ENCODE results near the gene FOXD2.

Gene FOXD2

GRCh38 chr1:47418122-47418521 lies 19.7 kb upstream of the FOXD2 start:
- TF ChIP-seq, protein P1, sequence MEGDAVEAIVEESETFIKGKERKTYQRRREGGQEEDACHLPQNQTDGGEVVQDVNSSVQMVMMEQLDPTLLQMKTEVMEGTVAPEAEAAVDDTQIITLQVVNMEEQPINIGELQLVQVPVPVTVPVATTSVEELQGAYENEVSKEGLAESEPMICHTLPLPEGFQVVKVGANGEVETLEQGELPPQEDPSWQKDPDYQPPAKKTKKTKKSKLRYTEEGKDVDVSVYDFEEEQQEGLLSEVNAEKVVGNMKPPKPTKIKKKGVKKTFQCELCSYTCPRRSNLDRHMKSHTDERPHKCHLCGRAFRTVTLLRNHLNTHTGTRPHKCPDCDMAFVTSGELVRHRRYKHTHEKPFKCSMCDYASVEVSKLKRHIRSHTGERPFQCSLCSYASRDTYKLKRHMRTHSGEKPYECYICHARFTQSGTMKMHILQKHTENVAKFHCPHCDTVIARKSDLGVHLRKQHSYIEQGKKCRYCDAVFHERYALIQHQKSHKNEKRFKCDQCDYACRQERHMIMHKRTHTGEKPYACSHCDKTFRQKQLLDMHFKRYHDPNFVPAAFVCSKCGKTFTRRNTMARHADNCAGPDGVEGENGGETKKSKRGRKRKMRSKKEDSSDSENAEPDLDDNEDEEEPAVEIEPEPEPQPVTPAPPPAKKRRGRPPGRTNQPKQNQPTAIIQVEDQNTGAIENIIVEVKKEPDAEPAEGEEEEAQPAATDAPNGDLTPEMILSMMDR (IDR thresholded peaks at IDR 0.05) = no peak

GRCh38 chr1:47418681-47419325 lies 19.0 kb upstream of the FOXD2 start:
- TF ChIP-seq, protein P1 (IDR thresholded peaks at IDR 0.05) = no peak

DNA sequence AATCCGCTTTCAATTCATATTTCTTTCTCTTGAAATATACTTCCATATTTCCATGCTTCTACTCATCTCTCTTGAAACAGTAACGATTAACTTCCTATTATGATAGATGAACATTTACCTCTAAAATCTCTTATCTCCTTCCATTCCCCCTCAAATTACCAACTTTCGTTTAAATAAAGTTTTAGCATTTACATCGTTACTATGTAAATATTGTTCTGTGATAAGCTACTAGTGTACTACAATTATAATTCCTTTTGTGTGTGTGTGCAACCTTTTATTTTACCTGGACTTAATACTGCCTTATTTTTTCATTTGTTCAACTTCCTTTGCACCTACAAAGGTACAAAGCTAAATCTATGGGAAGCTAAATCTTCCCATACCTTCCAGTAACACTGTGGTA lies 17.3 kb upstream of the FOXD2 start:
- TF ChIP-seq, protein P1 (IDR thresholded peaks at IDR 0.05) = no peak

- TF ChIP-seq, protein P1 (IDR thresholded peaks at IDR 0.05) = no peak
These were observed 14.0 kb upstream of the FOXD2 start for GRCh38 chr1:47423872-47424271.

DNA sequence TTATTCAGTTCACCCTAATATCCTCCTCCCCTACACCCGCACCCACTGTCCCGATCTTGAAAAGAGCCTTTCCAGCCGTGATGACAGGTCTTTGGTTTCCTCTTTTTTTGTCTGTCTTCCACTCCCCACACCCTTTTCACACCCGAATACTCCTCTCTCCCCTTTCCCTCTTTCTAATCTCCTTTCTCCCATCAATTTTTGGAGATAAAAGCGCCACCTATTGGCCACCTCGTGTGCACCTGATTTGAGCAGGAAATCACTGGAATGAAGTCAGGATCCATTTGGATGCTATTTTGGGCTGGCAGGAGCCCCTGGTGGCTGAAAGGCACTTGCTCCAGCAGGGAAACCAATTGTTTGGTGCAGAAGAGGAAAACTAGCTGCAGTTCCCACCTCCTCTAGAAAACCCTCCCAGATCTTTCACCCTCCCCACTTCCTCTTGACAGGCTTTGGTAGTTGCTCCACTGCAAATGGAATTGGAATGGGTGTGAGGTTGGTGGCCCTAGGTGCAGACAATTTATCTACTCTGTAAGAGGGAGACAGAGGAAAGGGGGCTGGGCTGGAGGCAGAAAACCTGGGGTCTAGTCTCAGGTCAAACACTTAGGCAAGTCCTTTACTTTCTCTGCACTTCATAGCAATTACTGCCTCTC lies 13.4 kb upstream of the FOXD2 start:
- TF ChIP-seq, protein P1 (IDR thresholded peaks at IDR 0.05) = peak; percentile 98

- TF ChIP-seq, protein P1 (IDR thresholded peaks at IDR 0.05) = no peak
These were observed 6.3 kb upstream of the FOXD2 start for GRCh38 chr1:47431534-47431933.

GRCh38 chr1:47432071-47433036 lies 5.5 kb upstream of the FOXD2 start:
- TF ChIP-seq, protein P1 (IDR thresholded peaks at IDR 0.05) = peak; percentile 62
